ENCODE measurements around the gene TRNAU1AP.
A peak's percentile ranks its signal among the peaks of the same experiment; 100 is the strongest.
"Not testable (repeated sequence)": the region's sequence is repeated elsewhere in the genome, so short reads cannot be mapped to it uniquely, and the experiment has no call there.

The TRNAU1AP gene

DNA sequence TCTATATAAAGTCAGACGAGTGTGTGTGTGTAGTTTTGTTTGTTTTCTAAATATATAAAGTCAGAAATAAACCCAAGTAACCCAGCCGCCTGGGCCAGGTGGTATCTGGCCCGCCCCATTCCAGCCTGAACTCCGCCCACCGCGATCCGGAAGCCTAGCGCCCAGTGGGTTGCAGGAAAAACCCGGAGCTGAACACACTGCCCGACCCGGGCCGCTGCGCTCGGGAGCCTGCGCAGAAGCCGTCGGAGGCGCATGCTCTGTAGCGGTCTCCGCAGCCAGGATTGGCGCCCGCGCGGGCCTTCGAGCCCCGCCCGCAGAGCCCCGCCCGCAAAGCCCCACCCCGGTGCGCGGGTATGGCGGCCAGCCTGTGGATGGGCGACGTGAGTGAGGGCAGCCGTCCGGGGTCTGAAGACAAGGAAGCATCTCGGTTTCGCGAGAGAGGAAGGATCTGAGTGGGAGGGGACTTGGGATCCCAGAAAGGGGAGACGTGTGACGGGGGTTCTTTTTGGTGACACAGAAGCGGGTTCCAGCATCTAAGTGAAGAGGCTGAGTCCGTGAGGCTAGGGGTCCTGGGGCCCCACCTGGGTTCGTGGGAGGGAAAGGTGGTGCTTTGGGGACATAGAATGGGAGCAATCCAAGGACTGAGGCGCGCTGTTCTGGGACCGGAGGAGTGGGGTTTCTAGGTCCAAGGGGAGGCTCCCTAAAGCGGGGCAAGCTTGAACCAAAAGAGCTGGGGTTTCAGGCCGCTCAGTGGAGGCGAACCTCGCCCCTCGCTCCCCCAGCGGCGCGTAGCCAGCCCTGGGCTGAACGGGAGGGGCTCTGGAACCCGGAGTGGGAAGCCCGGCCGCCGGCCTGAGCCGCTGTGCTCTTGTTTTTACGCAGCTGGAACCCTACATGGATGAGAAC is at the start of gene TRNAU1AP:
TSS of gene TRNAU1AP (plus strand) at position 328 of the 906 bp plus-strand sequence. CDS start at position 354, 26 bp downstream.
- DNase-seq (ENCODE audit: low read depth) = peak; percentile 96

- DNase-seq (ENCODE audit: low read depth) = no peak
These were observed 49.8 kb upstream of the TRNAU1AP start for GRCh38 chr1:28503117-28503516.

DNA sequence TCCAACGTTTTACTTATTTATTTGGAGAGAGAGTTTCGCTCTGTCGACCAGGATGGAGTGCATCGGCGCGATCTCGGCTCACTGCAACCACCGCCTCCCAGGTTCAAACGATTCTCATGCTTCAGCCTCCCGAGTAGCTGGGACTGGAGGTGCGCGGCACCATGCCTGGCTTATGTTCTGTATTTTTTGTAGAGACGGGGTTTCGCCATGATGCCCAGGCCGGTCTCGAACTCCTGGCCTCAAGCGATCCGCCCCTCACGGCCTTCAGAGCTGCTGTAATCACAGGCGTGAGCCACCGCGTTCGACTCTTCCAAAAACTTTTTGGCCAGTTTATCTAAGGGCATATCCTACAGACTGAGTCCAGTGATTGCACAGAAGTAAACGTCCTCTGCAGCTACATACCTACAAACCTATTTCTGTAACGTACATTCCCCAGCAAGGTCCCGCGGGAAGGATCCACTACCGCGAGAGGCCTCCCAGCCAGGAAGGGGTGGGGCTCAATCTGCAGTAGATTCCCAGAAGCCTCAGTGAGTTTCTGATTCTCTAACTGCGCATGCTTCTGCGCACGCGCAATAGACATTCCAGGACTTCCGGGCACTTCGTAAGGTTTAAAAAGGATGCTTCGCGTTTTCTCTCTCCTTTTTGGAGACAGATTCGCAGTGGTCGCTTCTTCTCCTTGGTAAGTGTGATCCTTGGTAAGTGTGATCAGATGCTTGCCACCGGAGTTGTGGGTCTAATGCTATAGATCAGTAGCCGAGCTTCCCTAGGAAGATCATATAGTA is 47.3 kb upstream of the TRNAU1AP start, which contains the start of gene RCC1:
TSS of gene RCC1 (plus strand) at position 638 of the 782 bp plus-strand sequence. CDS start 23,824 bp downstream, outside the sequence.
- peak; percentile 89 for DNase-seq (ENCODE audit: low read depth)

- no peak for DNase-seq (ENCODE audit: low read depth)
These were observed 46.0 kb upstream of the TRNAU1AP start for GRCh38 chr1:28506907-28507246.

- DNase-seq (ENCODE audit: low read depth) = peak; percentile 24
These were observed 45.6 kb upstream of the TRNAU1AP start for GRCh38 chr1:28507247-28507645.

DNA sequence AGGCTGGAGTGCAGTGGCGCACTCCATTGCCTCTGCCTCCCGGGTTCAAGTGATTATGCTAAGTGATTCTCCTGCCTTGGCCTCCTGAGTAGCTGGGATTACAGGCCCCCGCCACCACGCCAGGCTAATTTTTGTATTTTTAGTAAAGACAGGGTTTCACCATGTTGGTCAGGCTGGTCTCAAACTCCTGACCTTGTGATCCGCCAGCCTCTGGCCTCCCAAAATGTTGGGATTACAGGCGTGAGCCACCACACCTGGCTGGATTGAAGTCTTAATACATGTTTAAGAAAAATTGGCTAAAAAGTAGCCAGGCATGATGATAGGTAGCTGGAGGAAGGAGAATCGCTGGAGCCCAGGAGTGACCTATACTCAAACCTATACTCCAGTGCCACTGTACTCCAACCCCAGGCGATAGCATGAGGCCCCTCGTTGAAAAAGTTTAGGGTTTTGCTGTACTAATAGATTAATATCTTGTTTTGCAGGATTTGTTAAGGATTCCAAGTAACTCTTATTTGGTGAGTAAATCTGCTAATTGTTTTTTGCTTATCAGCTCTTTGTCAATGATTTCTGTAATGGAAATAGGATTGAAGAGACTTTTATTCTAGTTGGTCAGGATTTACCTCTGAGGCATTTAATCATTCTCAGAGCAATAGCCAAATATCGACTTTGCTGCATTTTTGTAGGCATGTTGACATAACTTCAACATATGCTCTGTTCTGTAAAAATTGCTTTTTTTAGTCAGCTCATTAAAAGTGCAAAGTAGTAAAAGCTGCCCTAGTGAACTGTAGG is 45.0 kb upstream of the TRNAU1AP start:
- no peak for DNase-seq (ENCODE audit: low read depth)

GRCh38 chr1:28508435-28508754 is 44.5 kb upstream of the TRNAU1AP start:
- no peak for DNase-seq (ENCODE audit: low read depth)

DNA sequence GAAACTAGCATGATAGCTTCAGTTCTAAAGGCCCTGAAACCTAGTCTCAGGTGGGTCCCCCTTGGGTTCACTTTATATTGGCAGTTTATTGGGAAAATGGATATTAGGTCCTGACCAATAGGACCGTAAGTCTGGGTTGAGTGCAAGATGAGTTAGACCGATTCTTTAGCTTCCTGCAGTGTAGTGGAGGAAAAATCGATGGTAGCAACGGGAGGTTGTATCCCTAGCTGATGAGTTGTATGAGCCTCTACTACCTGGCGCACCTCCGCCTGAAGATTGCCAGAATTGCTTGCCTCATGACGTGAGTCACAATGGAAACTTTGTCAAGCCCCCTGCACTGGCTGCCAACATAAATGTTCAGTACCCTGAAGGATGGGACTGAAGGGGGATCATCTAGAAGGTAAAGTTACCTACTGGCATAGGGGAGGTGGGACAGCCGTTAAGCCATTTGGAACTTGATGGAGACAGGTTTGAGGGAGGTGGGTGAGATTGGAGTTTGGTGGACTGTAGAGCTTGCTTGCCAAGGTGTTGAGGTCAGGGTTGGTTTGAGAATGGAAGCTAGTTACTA is 43.1 kb upstream of the TRNAU1AP start:
- peak; percentile 21 for DNase-seq (ENCODE audit: low read depth)

DNA sequence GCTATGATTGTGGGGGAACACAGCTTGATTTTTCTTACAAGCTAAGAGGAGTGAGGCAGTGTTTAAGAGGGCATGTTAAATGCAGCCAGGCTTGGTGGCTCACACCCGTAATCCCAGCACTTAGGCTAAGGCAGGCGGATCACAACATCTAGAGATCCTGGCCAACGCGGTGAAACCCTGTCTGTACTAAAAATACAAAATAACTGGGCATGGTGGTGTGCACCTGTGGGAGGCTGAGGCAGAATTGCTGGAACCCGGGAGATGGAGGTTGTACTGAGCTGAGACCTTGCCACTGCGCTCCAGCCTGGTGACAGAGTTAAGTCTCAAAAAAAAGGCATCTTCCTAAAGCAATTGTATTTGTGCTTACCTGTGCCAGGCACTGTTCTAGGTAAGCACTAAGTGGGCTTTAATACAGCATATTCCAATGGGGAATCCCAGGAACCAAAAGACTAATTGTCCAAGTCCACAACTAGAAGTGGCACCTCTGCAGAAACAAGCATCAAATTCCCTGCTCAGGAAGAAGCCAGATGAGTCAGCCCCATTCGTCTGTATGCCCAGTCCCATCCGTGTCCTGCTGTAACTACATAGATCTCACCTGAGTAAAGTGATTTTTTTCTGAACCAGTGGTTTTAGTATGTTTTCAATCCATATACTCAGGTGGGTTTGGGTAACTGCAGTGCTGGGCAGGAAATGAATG is 42.5 kb upstream of the TRNAU1AP start:
- peak; percentile 18 for DNase-seq (ENCODE audit: low read depth)

DNA sequence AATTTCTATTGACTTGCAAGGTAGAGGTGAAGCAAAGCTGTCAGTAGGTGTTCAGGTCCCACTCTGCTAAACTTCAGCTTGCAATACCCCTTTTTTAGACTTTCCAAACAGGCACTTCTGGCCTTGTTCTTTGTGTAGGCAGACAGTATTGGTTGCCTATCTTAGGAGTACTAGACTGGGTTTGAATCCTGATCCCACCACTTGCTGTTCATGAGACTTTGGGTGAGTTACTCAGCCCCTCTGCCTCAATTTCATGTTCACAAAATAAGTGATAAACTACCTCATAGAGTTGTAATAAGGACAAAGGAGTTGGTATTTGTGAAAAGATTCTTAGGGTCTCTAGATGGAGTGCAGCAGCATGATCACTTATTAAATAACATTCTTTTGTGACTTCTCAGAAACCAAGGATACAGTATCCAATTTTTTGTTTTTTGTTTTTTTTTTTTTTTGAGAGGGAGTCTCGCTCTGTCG is 41.9 kb upstream of the TRNAU1AP start:
- no peak for DNase-seq (ENCODE audit: low read depth)

GRCh38 chr1:28512058-28512611 is 40.8 kb upstream of the TRNAU1AP start:
- no peak for DNase-seq (ENCODE audit: low read depth)

DNA sequence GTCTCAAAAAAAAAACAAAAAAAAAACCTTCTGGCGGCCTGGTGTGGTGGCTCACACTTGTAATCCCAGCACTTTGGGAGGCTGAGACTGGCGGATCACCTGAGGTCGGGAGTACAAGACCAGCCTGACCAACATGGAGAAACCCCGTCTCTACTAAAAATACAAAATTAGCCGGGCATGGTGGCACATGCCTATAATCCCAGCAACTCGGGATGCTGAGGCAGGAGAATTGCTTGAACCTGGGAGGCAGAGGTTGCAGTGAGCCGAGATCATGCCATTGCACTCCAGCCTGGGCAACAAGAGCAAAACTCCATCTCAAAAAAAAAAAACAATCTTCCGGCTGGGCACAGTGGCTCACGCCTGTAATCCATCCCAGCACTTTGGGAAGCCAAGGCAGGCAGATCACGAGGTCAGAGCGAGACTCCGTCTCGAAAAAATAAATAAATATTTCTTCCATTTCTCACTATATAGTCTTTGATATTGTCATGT is 38.4 kb upstream of the TRNAU1AP start:
- DNase-seq (ENCODE audit: low read depth) = peak; percentile 13

- DNase-seq (ENCODE audit: low read depth) = no peak
These were observed 36.3 kb upstream of the TRNAU1AP start for GRCh38 chr1:28516518-28516956.

GRCh38 chr1:28517649-28517999 is 35.3 kb upstream of the TRNAU1AP start:
- no peak for DNase-seq (ENCODE audit: low read depth)

GRCh38 chr1:28518000-28518744 is 34.7 kb upstream of the TRNAU1AP start:
- peak; percentile 86 for DNase-seq (ENCODE audit: low read depth)

DNA sequence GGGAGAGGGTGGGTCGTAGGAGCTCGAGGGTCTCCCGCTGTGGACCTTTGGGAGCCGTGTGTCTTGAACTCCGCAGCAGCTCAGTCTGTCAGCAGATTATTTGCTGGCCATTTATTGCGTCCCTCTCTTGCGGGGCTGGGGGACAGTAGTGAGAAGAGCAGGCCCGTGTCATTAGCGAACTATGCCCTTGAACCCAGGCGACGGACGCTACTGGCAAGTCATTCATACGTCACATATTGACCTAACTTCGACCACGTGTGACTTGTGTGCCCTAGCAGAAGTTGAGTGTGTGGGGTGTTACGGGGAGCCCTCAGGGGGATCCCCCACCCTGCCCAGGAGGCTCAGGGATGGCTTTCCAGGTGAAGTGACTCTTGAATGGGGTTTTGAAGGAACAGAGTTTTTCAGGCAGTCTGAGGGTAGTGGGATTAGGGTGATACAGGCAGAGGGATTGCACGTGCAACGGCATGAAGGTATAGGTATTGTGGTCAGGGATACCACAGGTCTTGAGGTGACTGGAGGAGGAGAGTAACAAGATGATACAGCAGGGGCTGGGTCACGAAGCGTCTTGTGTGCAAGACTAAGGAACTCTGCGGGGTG is 34.0 kb upstream of the TRNAU1AP start:
- no peak for DNase-seq (ENCODE audit: low read depth)

DNA sequence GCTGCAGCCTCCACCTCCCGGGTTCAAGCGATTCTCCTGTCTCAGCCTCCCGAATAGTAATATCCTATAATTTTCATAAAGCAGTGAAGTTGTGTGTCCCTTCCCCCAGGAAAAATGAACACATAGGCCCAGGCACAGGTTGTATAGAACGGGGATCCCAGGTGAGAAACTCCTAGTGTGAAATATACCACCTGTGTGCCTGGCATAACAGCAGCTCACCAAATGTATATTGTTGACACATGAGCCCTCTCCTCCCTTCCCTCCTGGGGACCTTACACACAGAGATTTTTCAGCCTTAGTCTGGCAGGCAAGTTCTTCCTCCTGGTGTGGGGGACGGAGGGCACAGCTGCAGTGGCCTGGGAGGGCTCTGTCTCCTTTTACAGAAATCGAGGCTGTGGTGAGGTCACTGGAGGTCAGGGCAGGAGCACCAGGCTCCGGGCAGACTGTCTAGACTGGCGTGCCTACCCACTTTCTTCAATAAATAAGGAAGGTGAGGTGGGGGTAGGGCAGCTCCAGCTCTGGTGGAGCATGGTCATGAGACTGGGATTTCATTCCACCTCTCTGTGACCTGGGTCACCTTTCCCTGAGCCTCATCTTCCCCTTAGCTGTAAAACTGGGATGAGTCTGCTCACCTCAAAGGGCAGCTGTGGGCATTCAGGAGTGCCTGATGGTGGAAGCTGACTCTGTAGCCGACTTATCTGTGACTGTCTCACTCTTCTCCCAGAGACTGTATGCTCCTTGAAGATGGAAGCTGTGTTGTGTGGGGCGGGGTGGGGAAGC is 32.7 kb upstream of the TRNAU1AP start:
- no peak for DNase-seq (ENCODE audit: low read depth)

DNA sequence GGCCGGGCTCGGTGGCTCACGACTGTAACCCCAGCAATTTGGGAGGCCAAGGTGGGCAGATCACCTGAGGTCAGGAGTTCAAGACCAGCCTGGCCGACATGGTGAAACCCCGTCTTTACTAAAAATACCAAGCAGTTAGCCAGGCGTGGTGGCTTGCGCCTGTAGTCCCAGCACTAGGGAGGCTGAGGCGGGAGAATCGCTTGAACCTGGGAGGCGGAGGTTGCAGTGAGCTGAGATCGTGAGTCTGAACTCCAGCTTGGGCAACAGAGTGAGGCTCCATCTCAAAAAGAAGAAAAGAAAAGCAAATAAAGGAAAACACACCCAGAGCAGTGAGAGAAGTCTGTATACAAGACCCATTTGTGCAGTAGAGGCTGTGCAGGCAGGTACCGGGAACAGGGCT is 32.1 kb upstream of the TRNAU1AP start:
- not testable (repeated sequence) for DNase-seq (ENCODE audit: low read depth)

Measured in stimulated activated CD8-positive, alpha-beta memory T cell treated with anti-CD3 and anti-CD28 coated beads, Interleukin-4, amount 100 ng/mL, for 24 hours (primary cell).